Nephron (organoid): ENCODE measurements around the gene ALDH5A1.

Source experiments
- H3K27ac Mint-ChIP-seq, 3 experiments: 2 replicates each; pipeline ENCODE4 v1.8.0; 2020; ENCODE audit warnings: mixed read lengths in 3 of 3, mild to moderate bottlenecking in 2 of 3, moderate library complexity in 1 of 3
- H3K27me3 Mint-ChIP-seq: 2 replicates; pipeline ENCODE4 v1.8.0; 2021; ENCODE audit warnings: low read depth, mild to moderate bottlenecking, moderate library complexity, mixed read lengths
- H3K36me3 Mint-ChIP-seq: 2 replicates; pipeline ENCODE4 v1.8.0; 2020; ENCODE audit warnings: low read depth, mixed read lengths
- H3K4me1 Mint-ChIP-seq: 2 replicates; pipeline ENCODE4 v1.8.0; 2020; ENCODE audit warnings: mixed read lengths
- H3K4me3 Mint-ChIP-seq, 3 experiments: 2 replicates each; pipeline ENCODE4 v1.8.0; 2020; ENCODE audit warnings: mild to moderate bottlenecking in 3 of 3, mixed read lengths in 3 of 3, moderate library complexity in 2 of 3
- H3K9me3 Mint-ChIP-seq: 2 replicates; pipeline ENCODE4 v1.8.0; 2020; ENCODE audit warnings: mixed read lengths
- CTCF ChIP-seq, 3 experiments: fragments of 200-600 bp; sonication (generic); IDR thresholded peaks; one replicate each; pipeline ENCODE4 v1.5.0; 2021; ENCODE audit warnings: antibody characterized with exemption in 3 of 3; ENCODE audit not compliant: unreplicated experiment in 3 of 3

The ALDH5A1 gene

DNA sequence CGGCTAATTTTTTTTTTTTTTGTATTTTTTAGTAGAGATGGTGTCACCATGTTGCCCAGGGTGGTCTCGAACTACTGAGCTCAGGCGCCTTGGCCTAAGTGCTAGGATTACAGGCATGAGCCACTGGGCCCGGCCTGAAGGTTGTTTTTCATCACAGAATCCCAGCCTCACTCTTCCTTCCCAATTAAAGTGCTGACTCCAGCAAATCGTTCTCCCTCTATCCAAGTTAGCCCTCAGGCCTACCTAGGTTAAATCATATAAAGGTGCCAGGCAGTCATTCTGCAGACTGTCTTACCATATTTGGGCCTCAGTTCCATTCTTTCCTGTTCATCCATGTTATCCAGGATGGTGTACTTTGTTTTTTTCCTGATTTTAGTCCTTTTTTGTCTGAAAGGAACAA is 56.4 kb downstream of the ALDH5A1 start:
- Mint-ChIP-seq H3K36me3 (no peaks in the 10 kb centered on the region), H3K27ac (no peak overlapping the region), H3K9me3 (no peaks in the 10 kb centered on the region), H3K4me1 (no peaks in the 10 kb centered on the region), H3K4me3 (no peak overlapping the region), H3K27me3 (peaks cover 9% of the 10 kb centered on the region)
- TF ChIP-seq CTCF (IDR thresholded peaks at IDR 0.05; ENCODE audit: unreplicated experiment in 3 of 3) = no peak

GRCh38 chr6:24554474-24554873 is 59.7 kb downstream of the ALDH5A1 start:
- peaks cover 10% of the 10 kb centered on the region for H3K27me3 Mint-ChIP-seq
- TF ChIP-seq CTCF (IDR thresholded peaks at IDR 0.05; ENCODE audit: unreplicated experiment in 3 of 3) = no peak
- no peak overlapping the region for H3K4me3 Mint-ChIP-seq
- no peaks in the 10 kb centered on the region for H3K9me3 Mint-ChIP-seq
- H3K36me3 Mint-ChIP-seq = no peaks in the 10 kb centered on the region
- no peak overlapping the region for H3K27ac Mint-ChIP-seq
- no peaks in the 10 kb centered on the region for H3K4me1 Mint-ChIP-seq

GRCh38 chr6:24558516-24558915 is 63.7 kb downstream of the ALDH5A1 start:
- Mint-ChIP-seq H3K27ac (no peak overlapping the region), H3K4me3 (no peak overlapping the region), H3K9me3 (no peaks in the 10 kb centered on the region), H3K36me3 (no peaks in the 10 kb centered on the region), H3K27me3 (peaks cover 11% of the 10 kb centered on the region), H3K4me1 (no peaks in the 10 kb centered on the region)
- TF ChIP-seq CTCF (IDR thresholded peaks at IDR 0.05; ENCODE audit: unreplicated experiment in 3 of 3) = no peak

- peaks cover 3% of the 10 kb centered on the region for H3K27me3 Mint-ChIP-seq
- no peak for TF ChIP-seq CTCF (IDR thresholded peaks at IDR 0.05; ENCODE audit: unreplicated experiment in 3 of 3)
- no peaks in the 10 kb centered on the region for H3K36me3 Mint-ChIP-seq
- no peak overlapping the region for H3K27ac Mint-ChIP-seq
- H3K4me1 Mint-ChIP-seq = no peaks in the 10 kb centered on the region
- H3K4me3 Mint-ChIP-seq = no peak overlapping the region
- H3K9me3 Mint-ChIP-seq = no peaks in the 10 kb centered on the region
Measured at GRCh38 chr6:24564081-24564480, 69.3 kb downstream of the ALDH5A1 start.

DNA sequence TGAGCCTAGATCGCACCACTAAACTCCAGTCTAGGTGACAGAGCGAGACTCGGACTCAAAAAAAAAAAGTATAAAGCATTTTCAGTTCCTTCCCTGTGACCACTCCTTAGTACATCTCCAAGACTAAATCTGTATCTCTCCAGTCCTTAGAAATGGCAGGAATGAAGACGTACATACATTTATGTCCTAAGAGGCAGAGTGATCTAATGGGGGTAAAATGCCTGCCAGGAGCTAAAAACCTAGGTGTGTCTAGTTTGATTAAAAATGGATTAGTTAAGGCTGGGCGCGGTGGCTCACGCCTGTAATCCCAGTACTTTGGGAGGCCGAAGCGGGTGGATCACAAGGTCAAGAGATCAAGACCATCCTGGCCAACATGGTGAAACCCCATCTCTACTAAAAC is 70.4 kb downstream of the ALDH5A1 start:
- no peak for TF ChIP-seq CTCF (IDR thresholded peaks at IDR 0.05; ENCODE audit: unreplicated experiment in 3 of 3)
- no peak overlapping the region for H3K4me3 Mint-ChIP-seq
- no peaks in the 10 kb centered on the region for H3K9me3 Mint-ChIP-seq
- no peaks in the 10 kb centered on the region for H3K36me3 Mint-ChIP-seq
- H3K4me1 Mint-ChIP-seq = no peaks in the 10 kb centered on the region
- H3K27me3 Mint-ChIP-seq = peaks cover 6% of the 10 kb centered on the region
- H3K27ac Mint-ChIP-seq = no peak overlapping the region

- H3K36me3 Mint-ChIP-seq = no peaks in the 10 kb centered on the region
- H3K4me1 Mint-ChIP-seq = no peaks in the 10 kb centered on the region
- H3K9me3 Mint-ChIP-seq = no peaks in the 10 kb centered on the region
- no peak overlapping the region for H3K27ac Mint-ChIP-seq
- H3K4me3 Mint-ChIP-seq = no peak overlapping the region
- peaks cover 4% of the 10 kb centered on the region for H3K27me3 Mint-ChIP-seq
- no peak for TF ChIP-seq CTCF (IDR thresholded peaks at IDR 0.05; ENCODE audit: unreplicated experiment in 3 of 3)
Measured at GRCh38 chr6:24566020-24566767, 71.4 kb downstream of the ALDH5A1 start.
